Activated naive CD8-positive, alpha-beta T cell (primary cell): ENCODE data around the gene ZNF316.

ENCODE experiments used
- H3K27ac Mint-ChIP-seq: one replicate; pipeline ENCODE4 v1.8.0; 2021; ENCODE audit warnings: mixed read lengths
- H3K27me3 Mint-ChIP-seq: one replicate; pipeline ENCODE4 v1.8.0; 2021; ENCODE audit warnings: mixed read lengths
- H3K36me3 Mint-ChIP-seq: one replicate; pipeline ENCODE4 v1.8.0; 2021; ENCODE audit warnings: mixed read lengths
- H3K4me1 Mint-ChIP-seq: one replicate; pipeline ENCODE4 v1.8.0; 2021; ENCODE audit warnings: low read depth, mixed read lengths
- H3K4me3 Mint-ChIP-seq: one replicate; pipeline ENCODE4 v1.8.0; 2021; ENCODE audit warnings: mild to moderate bottlenecking, mixed read lengths
- H3K9me3 Mint-ChIP-seq: one replicate; pipeline ENCODE4 v1.8.0; 2021; ENCODE audit warnings: low read depth, mixed read lengths

The ZNF316 gene

GRCh38 chr7:6636741-6637543 lies at the start of gene ZNF316:
Gene ZNF316, plus strand, starts transcription at chr7:6637318. Its CDS starts 5,092 bp downstream, at chr7:6642410.
- Mint-ChIP-seq H3K36me3 (peaks cover 4% of the 10 kb centered on the region), H3K27me3 (no peaks in the 10 kb centered on the region), H3K4me1 (peaks cover 26% of the 10 kb centered on the region), H3K27ac (peak within 1 kb of the TSS; percentile 72), H3K9me3 (no peaks in the 10 kb centered on the region), H3K4me3 (peak within 1 kb of the TSS; percentile 92)

DNA sequence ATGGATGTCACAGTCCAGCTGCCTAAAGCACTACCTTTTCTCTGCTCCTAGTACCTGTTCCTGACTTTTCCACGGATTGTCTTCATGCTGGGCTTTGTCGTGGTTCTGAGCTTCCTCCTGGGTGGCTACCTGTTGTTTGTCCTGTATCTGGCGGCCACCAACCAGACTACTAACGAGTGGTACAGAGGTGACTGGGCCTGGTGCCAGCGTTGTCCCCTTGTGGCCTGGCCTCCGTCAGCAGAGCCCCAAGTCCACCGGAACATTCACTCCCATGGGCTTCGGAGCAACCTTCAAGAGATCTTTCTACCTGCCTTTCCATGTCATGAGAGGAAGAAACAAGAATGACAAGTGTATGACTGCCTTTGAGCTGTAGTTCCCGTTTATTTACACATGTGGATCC lies 48.6 kb upstream of the ZNF316 start:
- Mint-ChIP-seq H3K4me1 (peaks cover 18% of the 10 kb centered on the region), H3K9me3 (no peaks in the 10 kb centered on the region), H3K36me3 (peaks cover 4% of the 10 kb centered on the region), H3K27ac (peak overlapping the region; percentile 54), H3K4me3 (peak overlapping the region; percentile 77), H3K27me3 (no peaks in the 10 kb centered on the region)

- Mint-ChIP-seq H3K4me3 (peak overlapping the region; percentile 77), H3K9me3 (no peaks in the 10 kb centered on the region), H3K36me3 (peaks cover 4% of the 10 kb centered on the region), H3K4me1 (peaks cover 19% of the 10 kb centered on the region), H3K27ac (peak overlapping the region; percentile 77), H3K27me3 (no peaks in the 10 kb centered on the region)
These were observed 47.8 kb upstream of the ZNF316 start for GRCh38 chr7:6589151-6589828.

DNA sequence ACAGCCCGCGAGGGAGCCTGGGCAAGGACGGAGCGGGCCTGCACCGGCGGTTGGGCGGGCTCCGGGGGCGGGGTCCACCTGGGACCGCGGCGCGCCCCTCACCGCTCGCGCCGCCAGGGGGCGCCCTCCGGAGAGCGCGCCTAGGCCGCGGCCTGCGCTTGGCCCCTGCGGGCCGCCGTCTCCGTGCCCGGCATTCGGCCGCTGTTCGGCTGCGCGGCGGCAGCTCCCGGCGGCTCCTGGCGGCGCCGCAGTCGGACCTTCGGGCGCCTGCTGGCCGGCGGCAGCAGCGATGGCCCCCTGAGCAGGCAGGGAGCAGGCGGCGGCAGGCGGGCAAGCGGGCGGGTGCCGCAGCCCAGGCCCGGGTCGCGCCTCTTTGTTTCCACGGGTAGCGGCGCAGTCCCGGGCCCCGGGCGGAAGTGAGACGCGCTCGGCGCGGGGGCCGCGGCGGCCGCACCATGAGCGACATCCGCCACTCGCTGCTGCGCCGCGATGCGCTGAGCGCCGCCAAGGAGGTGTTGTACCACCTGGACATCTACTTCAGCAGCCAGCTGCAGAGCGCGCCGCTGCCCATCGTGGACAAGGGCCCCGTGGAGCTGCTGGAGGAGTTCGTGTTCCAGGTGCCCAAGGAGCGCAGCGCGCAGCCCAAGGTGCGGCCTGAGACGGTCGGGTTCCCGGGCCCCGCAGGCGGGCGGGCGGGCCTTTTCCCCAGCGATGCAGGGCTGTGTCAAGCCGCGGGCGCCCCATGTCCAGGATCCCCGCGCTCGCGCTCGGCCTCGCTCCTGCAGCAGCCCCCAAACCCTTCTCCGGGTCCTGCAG lies 47.1 kb upstream of the ZNF316 start, which contains the start of gene INTS15:
TSS of gene INTS15 (plus strand) at position 193 of the 816 bp plus-strand sequence. CDS start at position 456, 263 bp downstream.
- Mint-ChIP-seq H3K9me3 (no peaks in the 10 kb centered on the region), H3K4me3 (peak within 1 kb of the TSS; percentile 96), H3K4me1 (peaks cover 19% of the 10 kb centered on the region), H3K27me3 (no peaks in the 10 kb centered on the region), H3K36me3 (peaks cover 4% of the 10 kb centered on the region), H3K27ac (peak within 1 kb of the TSS; percentile 87)

- Mint-ChIP-seq H3K9me3 (no peaks in the 10 kb centered on the region), H3K36me3 (peaks cover 4% of the 10 kb centered on the region), H3K27me3 (no peaks in the 10 kb centered on the region), H3K27ac (peak overlapping the region; percentile 87), H3K4me3 (peak overlapping the region; percentile 96), H3K4me1 (peaks cover 20% of the 10 kb centered on the region)
These were observed 46.4 kb upstream of the ZNF316 start for GRCh38 chr7:6590645-6591110.

DNA sequence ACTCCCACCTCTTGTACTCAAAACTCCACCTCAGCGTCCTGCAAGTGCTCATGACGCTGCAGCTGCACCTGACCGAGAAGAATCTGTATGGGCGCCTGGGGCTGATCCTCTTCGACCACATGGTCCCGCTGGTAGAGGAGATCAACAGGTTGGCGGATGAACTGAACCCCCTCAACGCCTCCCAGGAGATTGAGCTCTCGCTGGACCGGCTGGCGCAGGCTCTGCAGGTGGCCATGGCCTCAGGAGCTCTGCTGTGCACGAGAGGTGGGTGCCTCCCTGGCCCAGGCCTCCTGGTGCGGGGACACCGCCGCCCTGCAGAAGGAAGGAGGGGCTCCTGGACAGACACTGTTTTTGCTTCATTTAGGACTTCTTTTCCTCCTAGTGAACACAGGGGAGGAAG lies 37.0 kb upstream of the ZNF316 start:
- Mint-ChIP-seq H3K36me3 (no peaks in the 10 kb centered on the region), H3K27me3 (no peaks in the 10 kb centered on the region), H3K9me3 (no peaks in the 10 kb centered on the region), H3K4me1 (peaks cover 8% of the 10 kb centered on the region), H3K27ac (no peak overlapping the region), H3K4me3 (no peak overlapping the region)

DNA sequence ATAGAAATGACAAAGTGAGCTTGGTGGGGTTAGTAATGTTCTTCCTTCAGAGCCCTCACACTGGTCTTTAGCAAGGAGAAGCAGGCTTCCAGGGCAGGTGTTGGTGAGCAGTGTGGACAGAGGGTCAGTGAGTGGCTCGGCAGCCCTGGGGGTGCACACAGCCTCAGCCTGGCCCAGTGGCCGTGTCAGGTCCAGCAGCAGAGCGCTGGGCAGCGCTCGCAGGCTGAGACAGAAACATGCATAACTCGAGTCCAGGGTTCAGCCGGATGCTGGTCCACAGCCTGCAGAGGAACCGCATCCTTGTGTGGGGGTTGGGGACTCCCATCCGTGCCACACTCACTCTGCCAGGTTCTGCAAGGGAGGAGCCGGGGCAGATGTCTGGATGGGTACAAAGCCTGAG lies 32.7 kb upstream of the ZNF316 start:
- Mint-ChIP-seq H3K4me1 (peaks cover 4% of the 10 kb centered on the region), H3K9me3 (no peaks in the 10 kb centered on the region), H3K36me3 (no peaks in the 10 kb centered on the region), H3K27me3 (no peaks in the 10 kb centered on the region), H3K27ac (no peak overlapping the region), H3K4me3 (no peak overlapping the region)

DNA sequence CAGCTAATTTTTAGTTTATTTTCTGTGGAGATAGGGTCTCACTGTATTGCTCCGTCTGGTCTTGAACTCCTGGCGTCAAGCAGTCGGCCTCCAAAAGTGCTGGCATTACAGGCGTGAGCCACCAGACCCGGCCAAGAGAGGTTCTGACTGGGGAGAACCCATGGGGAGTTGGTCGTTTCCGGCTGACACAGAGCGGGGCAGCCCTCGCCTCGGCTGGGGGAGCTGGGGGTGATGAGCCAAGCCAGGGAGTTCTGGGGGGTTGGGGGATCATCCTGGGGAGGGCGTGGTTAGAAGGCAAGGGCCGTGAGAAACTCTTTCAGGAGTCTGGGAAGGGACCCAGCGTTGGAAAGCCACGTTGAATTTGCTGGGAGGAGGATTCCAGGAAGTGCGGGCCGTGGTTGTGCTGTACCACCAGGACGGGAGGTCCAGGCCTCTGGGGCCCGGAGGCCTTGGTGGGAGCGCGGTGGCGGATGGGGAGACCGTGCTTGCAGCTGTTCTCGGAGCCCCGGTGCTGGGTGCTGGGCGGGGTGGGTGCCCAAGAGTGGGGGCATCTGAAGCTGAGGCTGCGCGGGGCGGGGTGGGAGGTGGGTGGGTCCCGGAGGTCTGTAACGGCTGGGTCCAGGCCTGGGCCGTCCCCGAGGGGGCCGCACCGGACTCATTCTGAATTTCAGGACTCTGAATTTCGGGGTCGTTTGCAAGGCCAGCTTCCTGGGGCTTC lies 30.1 kb upstream of the ZNF316 start:
- H3K36me3 Mint-ChIP-seq, result no peaks in the 10 kb centered on the region
- no peak overlapping the region for H3K4me3 Mint-ChIP-seq
- H3K9me3 Mint-ChIP-seq, result no peaks in the 10 kb centered on the region
- peaks cover 2% of the 10 kb centered on the region for H3K4me1 Mint-ChIP-seq
- H3K27ac Mint-ChIP-seq, result no peak overlapping the region
- H3K27me3 Mint-ChIP-seq, result no peaks in the 10 kb centered on the region

- Mint-ChIP-seq H3K27ac (no peak overlapping the region), H3K4me3 (no peak overlapping the region)
These were observed 29.5 kb upstream of the ZNF316 start for GRCh38 chr7:6607651-6608051.

DNA sequence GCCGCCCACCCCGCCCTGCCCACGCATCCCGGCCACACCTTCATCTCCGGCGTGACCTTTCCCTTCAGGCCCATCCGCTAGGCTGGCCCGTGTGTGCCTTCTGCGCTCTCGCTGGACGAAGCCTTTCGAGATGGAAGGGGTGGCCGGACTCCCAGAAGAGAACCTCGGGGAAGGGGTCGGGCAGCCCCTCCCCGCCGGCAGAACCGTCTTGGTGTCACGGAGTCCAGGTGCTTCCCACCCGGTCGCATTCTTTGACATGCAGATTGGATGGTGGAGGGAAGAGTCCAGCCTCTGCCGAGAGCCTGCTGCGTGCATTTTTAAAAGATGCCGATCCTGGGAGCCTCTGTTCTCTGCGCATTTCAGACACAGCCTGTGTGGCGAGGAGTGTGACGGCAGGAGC lies 29.0 kb upstream of the ZNF316 start:
- Mint-ChIP-seq H3K9me3 (no peaks in the 10 kb centered on the region), H3K4me1 (no peaks in the 10 kb centered on the region), H3K4me3 (no peak overlapping the region), H3K36me3 (no peaks in the 10 kb centered on the region), H3K27me3 (no peaks in the 10 kb centered on the region), H3K27ac (no peak overlapping the region)

More at GRCh38 chr7:6607651-6608051, 29.5 kb upstream of the ZNF316 start:
- no peaks in the 10 kb centered on the region for H3K27me3 Mint-ChIP-seq
- H3K9me3 Mint-ChIP-seq, result no peaks in the 10 kb centered on the region
- no peaks in the 10 kb centered on the region for H3K36me3 Mint-ChIP-seq
- no peaks in the 10 kb centered on the region for H3K4me1 Mint-ChIP-seq

GRCh38 chr7:6608794-6609193 lies 28.3 kb upstream of the ZNF316 start:
- Mint-ChIP-seq H3K27ac (no peak overlapping the region), H3K4me1 (no peaks in the 10 kb centered on the region), H3K36me3 (no peaks in the 10 kb centered on the region), H3K27me3 (no peaks in the 10 kb centered on the region), H3K4me3 (no peak overlapping the region), H3K9me3 (no peaks in the 10 kb centered on the region)

GRCh38 chr7:6612819-6613218 lies 24.3 kb upstream of the ZNF316 start:
- H3K4me1 Mint-ChIP-seq, result peaks cover 9% of the 10 kb centered on the region
- H3K9me3 Mint-ChIP-seq, result no peaks in the 10 kb centered on the region
- H3K36me3 Mint-ChIP-seq, result no peaks in the 10 kb centered on the region
- H3K4me3 Mint-ChIP-seq, result peak overlapping the region; percentile 28
- H3K27ac Mint-ChIP-seq, result no peak overlapping the region
- no peaks in the 10 kb centered on the region for H3K27me3 Mint-ChIP-seq

DNA sequence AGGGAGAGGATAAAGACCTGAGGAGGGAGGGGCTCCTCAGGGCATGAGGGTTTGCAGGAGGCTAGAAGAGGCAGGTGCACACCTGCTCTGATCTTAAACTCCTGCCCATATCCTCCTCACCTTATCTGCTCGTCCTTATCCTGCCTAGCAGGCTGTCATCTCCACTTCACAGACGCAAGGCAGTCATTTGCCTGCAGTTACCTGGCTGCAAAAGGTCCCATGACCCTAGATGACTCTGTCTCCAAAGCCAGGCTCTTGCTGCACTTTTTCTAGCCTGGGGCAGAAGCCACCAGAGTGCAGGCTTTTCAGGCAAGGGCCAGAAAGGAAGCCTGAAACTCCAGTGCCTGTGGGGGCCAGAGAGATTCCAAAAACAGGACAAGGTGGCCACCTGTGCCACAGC lies 23.4 kb upstream of the ZNF316 start:
- Mint-ChIP-seq H3K27ac (no peak overlapping the region), H3K9me3 (no peaks in the 10 kb centered on the region), H3K27me3 (no peaks in the 10 kb centered on the region), H3K36me3 (no peaks in the 10 kb centered on the region), H3K4me3 (peak overlapping the region; percentile 63), H3K4me1 (peaks cover 14% of the 10 kb centered on the region)

DNA sequence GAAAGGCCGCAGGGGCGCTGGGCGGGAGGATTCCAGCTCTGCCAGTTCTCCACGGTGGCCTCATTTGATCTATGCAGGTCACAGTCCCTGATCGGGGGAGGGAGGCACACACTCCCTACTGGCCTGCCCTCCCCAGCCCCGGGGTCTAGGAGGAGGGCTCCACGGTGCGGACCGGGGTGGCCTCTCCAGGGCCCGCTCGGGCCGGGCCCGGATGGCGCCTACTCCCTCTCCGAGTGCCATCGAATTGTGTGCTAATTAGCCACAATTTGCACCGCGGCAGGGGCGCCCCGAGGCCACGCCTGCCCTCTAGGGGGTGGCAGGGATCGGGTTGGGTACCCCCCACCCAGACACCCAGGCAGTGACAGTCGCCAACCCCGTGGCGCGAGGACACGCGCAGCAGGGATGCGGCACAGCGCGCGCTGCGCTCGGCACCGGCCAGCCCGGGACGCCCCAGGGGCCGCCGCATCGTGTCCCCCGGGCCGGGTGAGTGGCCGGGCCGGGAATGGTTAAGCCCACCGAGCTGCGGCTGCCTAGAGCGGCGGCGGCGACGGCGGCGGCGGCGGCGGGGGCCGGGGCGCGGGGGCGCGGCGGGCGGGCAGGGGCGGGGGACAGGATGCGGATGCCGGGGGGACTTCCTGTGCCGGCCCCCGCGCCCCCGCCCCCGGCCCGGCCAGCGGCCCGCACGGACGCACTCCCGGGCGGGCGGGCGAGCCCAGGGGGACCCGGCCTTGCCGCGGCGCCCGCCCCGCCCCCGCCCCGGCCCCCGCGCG lies 22.0 kb upstream of the ZNF316 start, which contains the start of gene ZNF853:
TSS of gene ZNF853 (plus strand) at position 658 of the 770 bp plus-strand sequence. CDS start 565 bp downstream, outside the sequence.
- no peaks in the 10 kb centered on the region for H3K9me3 Mint-ChIP-seq
- peaks cover 25% of the 10 kb centered on the region for H3K4me1 Mint-ChIP-seq
- no peaks in the 10 kb centered on the region for H3K27me3 Mint-ChIP-seq
- peak within 1 kb of the TSS; percentile 79 for H3K27ac Mint-ChIP-seq
- H3K4me3 Mint-ChIP-seq, result peak within 1 kb of the TSS; percentile 87
- H3K36me3 Mint-ChIP-seq, result no peaks in the 10 kb centered on the region
